Measurements from ENCODE around the gene ANTXR1.

- no peak for TF ChIP-seq CTCF (optimal IDR thresholded peaks at IDR 0.05 in 1 of 3, IDR thresholded peaks at IDR 0.05 in 1 of 3, conservative IDR thresholded peaks at IDR 0.05 in 1 of 3; ENCODE audit: extremely low read depth in 1 of 3, insufficient read depth in 2 of 3, low read length in 3 of 3)
- no peak for TF ChIP-seq EZH2 (IDR thresholded peaks at IDR 0.05; ENCODE audit: low read length)
These were observed 44.8 kb upstream of the ANTXR1 start for GRCh38 chr2:68968221-68968620.

Data from keratinocyte (primary cell).